HG03565 (cell line): ENCODE data around the gene NFE2L3.
"Not testable (repeated sequence)": the region's sequence is repeated elsewhere in the genome, so short reads cannot be mapped to it uniquely, and the experiment has no call there.

Source experiments
- ATAC-seq: cut with Tn5 transposase; IDR thresholded peaks from one replicate; pipeline ENCODE4 v1.9.1; 2021; ENCODE audit warnings: mild to moderate bottlenecking, moderate library complexity; ENCODE audit not compliant: unreplicated experiment

Gene NFE2L3

GRCh38 chr7:26185131-26185843 lies 33.3 kb downstream of the NFE2L3 start:
- ATAC-seq: no peak

- ATAC-seq: no peak
Observed at GRCh38 chr7:26185844-26186180, 33.8 kb downstream of the NFE2L3 start.

- no peak for ATAC-seq
Observed at GRCh38 chr7:26186364-26187311, 34.6 kb downstream of the NFE2L3 start.

- no peak for ATAC-seq
Observed at GRCh38 chr7:26187380-26188205, 35.6 kb downstream of the NFE2L3 start.

- no peak for ATAC-seq
Observed at GRCh38 chr7:26188206-26188956, 36.4 kb downstream of the NFE2L3 start.

GRCh38 chr7:26188957-26189541 lies 37.1 kb downstream of the NFE2L3 start:
- ATAC-seq: no peak

- no peak for ATAC-seq
Observed at GRCh38 chr7:26189697-26190096, 37.7 kb downstream of the NFE2L3 start.

- no peak for ATAC-seq
Observed at GRCh38 chr7:26190417-26190869, 38.4 kb downstream of the NFE2L3 start.

- ATAC-seq: no peak
Observed at GRCh38 chr7:26191233-26191973, 39.4 kb downstream of the NFE2L3 start.

GRCh38 chr7:26191974-26192479 lies 40.0 kb downstream of the NFE2L3 start:
- ATAC-seq: no peak

- ATAC-seq: no peak
Observed at GRCh38 chr7:26192485-26193087, 40.6 kb downstream of the NFE2L3 start.

- no peak for ATAC-seq
Observed at GRCh38 chr7:26193432-26194207, 41.6 kb downstream of the NFE2L3 start.

- not testable (repeated sequence) for ATAC-seq
Observed at GRCh38 chr7:26194764-26195163, 42.8 kb downstream of the NFE2L3 start.

- ATAC-seq: no peak
Observed at GRCh38 chr7:26195182-26195581, 43.2 kb downstream of the NFE2L3 start.

GRCh38 chr7:26195867-26196657 lies 44.1 kb downstream of the NFE2L3 start:
- no peak for ATAC-seq

GRCh38 chr7:26197153-26198115 lies 45.4 kb downstream of the NFE2L3 start:
- ATAC-seq: no peak
